Pons (tissue), 1 donor: Measurements from ENCODE around the gene PXDN.

Experiments used
- DNase-seq: peaks from one replicate; pipeline ENCODE4 v3.0.0-alpha.2; 2016; ENCODE audit warnings: low spot score

The PXDN gene

GRCh38 chr2:1665761-1666505 lies 78.4 kb downstream of the PXDN start:
- no peak for DNase-seq

DNA sequence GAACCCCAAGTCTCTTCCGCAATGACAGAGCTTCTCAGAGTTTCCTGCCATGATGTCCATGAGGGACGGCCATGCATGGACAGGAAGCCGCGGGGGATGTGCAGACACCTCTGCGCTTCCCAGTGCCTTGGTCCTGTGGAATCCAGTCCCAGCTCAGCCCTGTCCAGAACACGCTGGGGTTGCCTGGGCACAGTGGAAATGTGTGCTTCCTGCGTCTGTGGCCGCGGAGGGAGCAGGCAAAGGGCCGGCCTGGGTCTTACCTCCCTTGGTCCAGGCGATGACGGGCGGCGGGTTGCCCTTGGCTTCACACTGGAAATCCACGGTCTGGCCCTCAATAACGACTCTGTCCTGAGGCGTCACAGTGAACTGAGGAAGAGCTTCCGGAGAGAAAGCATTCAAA lies 79.6 kb downstream of the PXDN start:
- DNase-seq = no peak

GRCh38 chr2:1664076-1664605 lies 80.2 kb downstream of the PXDN start:
- DNase-seq = no peak

GRCh38 chr2:1663621-1664020 lies 80.7 kb downstream of the PXDN start:
- DNase-seq = no peak

- no peak for DNase-seq
Observed at GRCh38 chr2:1662606-1663180, 81.6 kb downstream of the PXDN start.

GRCh38 chr2:1661891-1662605 lies 82.3 kb downstream of the PXDN start:
- DNase-seq = no peak

DNA sequence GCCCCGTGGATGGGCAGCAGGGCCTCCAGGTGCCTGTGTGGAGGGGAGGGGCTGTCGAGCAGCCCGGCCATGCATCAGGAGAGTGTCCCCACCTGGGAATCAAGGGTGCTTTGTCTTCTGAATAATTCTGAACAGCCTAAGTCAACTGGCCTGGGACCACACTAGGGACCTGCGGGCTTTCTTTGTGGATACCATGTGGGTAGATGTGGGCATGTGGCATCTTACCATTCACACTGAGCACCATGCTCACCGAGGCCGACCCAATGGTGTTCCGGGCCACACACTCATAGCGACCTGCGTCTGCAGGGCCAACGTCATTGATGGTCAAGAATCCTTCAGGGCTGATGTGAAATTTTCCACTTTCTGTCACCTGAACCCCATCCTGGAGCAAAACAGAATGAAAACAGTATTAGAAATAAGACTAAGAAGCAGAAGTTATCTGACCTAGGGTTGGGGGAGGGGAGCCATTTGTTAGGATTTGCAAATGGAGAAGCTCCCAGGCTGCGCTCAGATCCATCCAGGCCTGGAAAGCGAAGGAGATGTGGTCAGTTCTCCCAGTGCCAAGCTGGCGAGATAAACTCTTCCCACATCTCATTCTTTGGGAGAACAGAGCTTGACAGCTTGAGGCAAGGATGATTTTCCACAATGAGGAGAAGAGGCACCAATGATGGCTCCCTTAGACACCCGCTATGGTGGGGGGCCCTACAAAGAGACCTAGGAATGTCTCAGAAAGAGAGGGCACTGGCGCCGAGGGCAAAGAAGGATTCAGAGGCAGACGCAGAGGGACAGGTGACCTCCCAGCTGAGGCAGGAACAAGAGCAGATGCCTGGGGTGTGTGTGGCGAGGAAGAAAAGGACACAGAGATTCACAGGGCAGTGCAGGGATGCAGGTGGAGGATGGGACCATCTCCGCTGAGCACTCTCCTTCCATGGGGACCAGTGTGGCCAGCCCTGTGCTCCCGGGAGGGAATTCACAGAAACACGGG lies 83.4 kb downstream of the PXDN start:
- no peak for DNase-seq

GRCh38 chr2:1659951-1660565 lies 84.3 kb downstream of the PXDN start:
- DNase-seq = no peak

DNA sequence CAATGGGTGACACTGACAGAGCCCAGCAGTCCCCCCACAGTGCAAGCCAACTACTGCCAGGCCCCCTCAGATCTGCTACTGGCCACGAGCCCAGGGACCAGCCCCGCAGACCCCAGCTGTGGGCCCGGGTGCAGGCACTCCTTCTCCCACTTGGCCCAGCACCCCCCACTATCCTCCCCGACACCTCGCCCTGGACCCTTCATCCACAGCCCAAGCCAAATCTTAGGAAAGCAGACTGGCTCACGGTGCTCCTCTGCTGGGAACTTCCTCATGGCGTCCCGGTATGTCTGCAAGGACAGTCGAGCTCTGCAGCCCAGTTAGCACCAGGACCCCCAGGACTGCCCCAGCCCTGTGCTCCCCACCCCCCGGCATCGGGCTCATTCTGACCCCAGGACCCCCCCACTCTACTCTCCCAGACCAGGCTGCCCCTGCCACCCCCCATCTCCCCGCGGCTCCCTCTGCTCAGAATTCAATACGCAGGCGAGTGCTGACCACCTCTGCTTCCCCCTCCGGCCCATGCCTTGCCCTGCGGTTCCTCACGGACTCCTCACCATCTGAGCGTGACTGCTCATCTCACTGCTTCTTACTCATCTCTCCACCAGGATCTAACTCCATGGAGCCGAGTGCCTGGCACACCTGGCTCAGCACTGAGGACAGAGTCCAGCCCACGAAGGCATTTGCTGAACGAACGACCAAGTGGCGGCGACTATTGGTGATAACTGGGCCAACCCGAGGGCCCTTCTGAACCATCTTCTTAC lies 85.7 kb downstream of the PXDN start:
- DNase-seq = no peak

DNA sequence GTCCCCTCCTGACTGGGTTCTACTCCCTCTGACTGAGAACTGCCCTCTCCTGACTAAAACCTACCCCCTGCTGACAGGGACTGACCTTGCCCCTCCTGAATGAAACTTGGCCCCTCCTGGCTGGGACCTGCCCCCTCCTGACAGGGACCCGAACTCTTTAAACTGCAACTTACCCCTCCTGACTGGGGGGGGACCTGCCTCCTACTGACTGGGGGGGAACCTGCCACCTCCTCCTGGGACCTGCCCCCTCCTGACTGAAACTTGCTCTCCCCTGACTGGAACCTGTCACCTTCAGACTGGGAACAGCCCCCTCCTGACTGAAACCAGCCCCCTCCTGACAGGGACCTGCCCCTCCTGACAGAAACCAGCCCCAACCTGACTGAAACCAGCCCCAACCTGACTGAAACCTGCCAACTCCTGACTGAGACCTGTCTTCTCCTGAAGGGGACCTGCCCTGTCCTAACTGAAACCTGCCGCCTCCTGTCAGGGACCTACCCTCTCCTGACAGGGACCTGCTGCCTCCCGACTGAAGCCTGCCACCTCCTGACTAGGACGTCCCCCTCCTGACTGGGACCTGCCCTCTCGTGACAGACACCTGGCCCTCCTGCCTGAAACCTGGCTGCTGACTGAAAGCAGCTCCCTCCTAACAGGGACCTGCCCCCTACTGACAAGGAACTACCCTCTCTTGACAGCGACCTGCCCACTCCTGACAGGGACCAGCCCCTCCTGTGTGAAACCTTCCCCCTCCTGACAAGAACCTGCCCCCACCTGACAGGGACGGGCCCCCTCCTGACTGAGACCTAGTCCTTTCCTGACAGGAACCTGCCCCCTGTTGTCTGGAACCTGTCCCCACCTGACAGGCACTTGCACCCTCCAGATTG lies 87.1 kb downstream of the PXDN start:
- no peak for DNase-seq

- no peak for DNase-seq
Observed at GRCh38 chr2:1656326-1656960, 87.9 kb downstream of the PXDN start.

- no peak for DNase-seq
Observed at GRCh38 chr2:1655461-1655860, 88.9 kb downstream of the PXDN start.

- DNase-seq = no peak
Observed at GRCh38 chr2:1654696-1655374, 89.5 kb downstream of the PXDN start.

- DNase-seq = no peak
Observed at GRCh38 chr2:1653956-1654695, 90.2 kb downstream of the PXDN start.

- no peak for DNase-seq
Observed at GRCh38 chr2:1652034-1652790, 92.1 kb downstream of the PXDN start.

- DNase-seq = no peak
Observed at GRCh38 chr2:1651121-1652033, 92.9 kb downstream of the PXDN start.
